Dedifferentiated amniotic fluid mesenchymal stem cell (primary cell): ENCODE measurements around the gene GTPBP3.
A peak's percentile ranks its signal among the peaks of the same experiment; 100 is the strongest.
"Not testable (repeated sequence)": the region's sequence is repeated elsewhere in the genome, so short reads cannot be mapped to it uniquely, and the experiment has no call there.

Experiments
- DNase-seq: peaks from one replicate; pipeline ENCODE4 v3.0.0-alpha.2; 2016; ENCODE audit errors: extremely low spot score

Gene GTPBP3, protein sequence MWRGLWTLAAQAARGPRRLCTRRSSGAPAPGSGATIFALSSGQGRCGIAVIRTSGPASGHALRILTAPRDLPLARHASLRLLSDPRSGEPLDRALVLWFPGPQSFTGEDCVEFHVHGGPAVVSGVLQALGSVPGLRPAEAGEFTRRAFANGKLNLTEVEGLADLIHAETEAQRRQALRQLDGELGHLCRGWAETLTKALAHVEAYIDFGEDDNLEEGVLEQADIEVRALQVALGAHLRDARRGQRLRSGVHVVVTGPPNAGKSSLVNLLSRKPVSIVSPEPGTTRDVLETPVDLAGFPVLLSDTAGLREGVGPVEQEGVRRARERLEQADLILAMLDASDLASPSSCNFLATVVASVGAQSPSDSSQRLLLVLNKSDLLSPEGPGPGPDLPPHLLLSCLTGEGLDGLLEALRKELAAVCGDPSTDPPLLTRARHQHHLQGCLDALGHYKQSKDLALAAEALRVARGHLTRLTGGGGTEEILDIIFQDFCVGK

DNA sequence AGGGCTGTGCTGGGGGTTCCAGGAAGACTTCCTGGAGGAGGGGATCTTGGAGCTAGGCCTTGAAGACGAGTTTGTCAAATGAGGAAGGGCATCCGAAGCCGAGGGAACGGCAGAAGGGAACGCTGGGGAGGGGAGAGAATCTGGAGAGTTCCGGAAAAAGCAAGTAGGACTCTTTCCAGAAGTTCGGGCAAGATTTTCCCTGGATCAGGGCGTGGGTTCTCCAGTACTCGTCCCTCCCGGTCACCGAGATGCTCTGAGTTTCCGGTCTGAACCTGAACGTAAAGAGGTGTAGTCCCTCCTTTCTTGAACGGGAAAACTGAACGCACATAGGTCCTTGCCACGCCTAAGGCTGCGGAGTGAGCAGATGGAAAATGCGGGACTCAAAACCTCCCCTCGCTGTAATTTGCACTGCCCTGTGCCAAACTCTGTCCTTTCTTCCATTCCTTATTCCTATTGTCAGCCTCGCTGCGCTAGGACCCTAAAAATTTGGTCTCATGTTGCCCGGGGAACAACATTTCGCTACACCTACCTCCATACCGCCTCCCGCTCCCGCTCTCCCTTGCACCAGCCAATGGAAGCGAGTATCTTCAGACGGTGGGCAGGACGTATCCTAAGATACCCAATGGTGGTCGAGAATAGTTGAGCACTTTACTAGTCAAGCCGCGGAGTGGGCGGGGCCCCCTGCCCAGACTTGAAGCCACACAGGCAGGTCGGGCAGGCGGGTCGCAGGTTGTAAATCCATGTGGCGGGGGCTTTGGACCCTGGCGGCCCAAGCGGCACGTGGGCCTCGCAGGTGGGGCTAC, at the start of gene GTPBP3:
Gene GTPBP3 (plus strand): TSS at position 682 of the 803 bp plus-strand sequence. CDS start 59 bp downstream, at position 741.
- DNase-seq: peak; percentile 98

DNA sequence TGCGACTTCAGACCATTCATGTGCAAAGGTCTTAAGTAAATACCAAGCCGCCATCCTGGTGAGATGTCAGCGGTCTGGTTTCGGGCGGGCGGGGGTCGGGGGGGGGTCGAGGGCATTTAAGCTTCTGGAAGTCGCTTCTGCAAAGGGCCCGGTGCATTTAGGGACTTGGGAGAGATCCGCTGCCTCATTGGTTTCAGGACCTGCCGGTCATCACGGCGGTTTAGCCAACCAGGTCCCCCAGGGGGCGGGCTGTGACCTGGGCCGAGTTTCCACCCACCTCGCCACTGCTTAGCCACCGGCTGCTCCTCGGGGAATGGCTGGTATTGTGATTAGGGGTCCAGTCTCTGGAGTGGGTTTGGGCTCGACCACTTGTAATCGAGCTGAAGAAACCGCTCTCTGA, 47.9 kb upstream of the GTPBP3 start:
- no peak for DNase-seq

DNA sequence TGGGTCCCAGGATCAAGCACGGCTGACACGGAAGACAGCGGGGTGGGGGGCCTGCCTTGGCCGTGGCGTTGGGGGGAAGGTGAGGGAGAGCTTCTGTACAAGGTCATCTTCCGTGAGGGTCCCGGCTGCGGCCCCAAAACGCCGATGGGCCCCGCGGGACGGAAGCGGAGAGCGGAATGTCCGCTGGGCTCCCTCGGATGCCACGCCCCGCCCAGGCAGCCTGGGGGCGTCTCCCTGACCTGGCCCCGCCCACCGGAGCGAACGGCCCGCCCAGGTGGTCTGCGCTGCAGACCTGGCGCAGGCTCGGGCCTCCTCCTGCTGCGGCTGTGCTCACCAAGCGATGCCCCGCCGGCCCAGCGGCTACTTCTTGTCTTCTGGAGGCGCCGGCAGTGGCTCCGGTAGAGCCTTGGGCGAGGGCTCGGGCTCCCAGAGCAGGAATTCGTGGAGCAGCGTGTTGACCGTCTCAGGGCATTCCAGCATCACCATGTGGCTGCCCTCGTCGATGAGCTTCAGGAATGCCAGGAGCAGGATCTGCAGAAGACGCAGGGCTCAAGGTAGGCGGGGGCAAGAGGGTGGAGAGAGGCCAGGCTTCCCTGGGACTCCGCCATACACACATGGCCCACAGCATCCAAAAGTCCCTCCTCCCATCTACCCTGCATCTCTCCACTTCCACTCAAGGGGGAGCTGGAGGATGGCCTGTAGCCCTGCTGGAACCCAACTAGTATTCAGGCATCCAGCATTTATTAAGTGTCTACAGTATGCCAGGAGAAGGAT, 44.9 kb upstream of the GTPBP3 start:
- peak; percentile 80 for DNase-seq

DNA sequence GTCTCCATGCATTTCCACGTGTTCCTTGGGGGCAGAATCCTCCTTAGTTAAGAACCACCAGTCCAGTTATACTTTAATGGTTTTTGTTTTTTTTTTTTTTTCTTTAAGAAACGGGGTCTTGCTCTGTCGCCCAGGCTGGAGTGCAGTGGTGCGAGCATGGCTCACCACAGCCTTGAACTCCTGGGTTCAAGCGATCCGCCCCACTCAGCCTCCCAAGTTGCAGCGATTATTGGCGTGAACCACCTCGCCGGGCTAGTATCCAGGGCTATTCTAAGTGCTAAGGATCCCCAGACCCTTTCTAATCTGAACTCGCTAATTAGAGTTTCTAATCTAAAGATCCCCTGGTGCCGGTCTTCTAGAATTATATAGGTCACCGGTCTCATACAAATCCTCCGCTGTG, 43.7 kb upstream of the GTPBP3 start:
- DNase-seq: no peak

DNA sequence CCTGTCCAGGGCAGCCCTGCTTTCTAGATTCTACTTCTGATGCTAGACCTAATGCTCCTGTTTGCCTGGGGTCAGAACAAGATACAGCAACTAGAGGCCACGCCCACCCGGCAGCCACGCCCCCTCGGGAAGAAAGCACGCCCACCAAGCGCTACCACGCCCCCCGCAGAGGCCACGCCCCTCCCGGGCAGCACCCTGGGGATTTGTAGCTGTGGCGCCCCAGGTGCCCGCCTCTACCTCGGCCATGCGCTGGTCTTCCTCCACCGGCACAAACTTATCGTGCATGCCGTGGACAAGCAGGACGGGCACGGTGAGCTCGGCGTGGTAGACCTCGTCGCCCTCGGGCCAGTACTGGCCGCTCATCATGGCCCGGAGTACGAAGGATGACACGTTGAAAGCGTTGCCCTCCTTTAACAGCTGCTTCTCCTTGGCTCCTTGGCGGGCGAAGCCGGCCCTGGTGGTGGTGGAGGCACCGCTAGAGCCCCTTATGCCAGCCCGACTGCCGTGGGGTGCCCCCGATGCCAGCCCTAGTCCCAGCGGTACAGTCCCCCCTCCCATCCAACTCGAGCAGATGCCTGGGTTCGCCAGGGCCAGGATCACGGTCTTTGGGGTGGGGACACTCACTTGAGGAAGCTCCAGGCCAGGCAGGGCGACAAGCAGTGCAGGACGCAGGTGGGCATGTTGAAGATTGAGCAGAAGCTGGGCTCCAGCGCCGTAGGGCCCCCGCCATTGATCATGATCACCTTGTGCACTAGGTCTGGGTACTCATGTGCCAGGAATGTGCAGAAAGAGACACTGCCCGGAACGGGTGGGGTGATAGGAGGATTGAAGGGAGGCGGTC, 43.1 kb upstream of the GTPBP3 start:
- no peak for DNase-seq

DNA sequence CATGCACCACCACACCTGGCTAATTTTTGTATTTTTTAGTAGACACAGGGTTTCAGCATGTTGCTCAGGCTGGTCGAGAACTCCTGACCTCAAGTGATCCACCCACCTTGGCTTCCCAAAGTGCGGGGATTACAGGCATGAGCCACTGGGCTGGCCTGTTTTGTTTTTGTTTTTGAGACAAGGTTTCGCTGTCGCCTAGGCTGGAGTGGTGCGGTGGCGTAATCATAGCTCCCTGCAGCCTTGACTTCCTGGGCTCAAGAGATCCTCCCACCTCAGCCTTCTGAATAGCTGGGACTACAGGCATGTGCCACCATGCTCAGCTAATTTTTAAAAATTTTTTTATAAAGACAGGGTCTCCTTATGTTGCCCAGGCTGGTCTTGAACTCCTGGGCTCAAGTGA, 41.8 kb upstream of the GTPBP3 start:
- not testable (repeated sequence) for DNase-seq

DNA sequence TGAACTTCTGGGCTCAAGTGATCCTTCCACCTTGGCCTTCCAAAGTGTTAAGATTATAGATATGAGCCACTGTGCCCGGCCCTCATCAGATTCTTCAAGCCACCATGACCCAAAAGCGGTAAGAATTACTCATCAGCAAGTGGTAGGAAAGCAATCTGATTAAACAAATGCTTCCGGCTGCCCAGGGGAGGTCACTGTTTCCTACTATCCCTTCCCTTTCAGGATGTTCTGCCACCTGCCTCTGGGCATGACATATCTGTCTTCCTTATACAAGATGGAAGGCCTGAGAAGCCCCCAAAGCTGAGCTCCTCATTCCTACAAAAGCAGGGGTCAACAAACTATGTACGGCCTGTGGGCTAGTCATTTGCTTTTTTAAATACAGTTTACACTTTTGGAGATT, 41.1 kb upstream of the GTPBP3 start:
- no peak for DNase-seq

DNA sequence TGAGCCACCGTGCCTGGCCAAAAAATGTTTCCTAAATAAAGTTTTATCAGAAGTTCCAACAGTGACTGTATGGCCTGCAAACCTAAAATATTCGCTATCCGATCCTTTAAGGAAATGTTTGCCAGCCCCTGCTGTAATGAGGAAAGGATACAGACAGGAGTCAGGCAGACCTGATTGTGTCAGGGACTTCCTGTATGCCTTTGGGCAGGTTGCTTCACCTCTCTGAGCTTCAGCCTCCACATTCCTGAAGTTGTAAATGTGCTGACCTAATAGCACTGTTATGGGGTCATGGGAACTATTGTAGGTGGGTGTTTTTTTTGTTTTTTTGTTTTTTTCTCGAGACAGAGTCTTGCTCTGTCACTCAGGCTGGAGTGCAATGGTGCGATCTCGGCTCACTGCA, 40.4 kb upstream of the GTPBP3 start:
- DNase-seq: no peak

DNA sequence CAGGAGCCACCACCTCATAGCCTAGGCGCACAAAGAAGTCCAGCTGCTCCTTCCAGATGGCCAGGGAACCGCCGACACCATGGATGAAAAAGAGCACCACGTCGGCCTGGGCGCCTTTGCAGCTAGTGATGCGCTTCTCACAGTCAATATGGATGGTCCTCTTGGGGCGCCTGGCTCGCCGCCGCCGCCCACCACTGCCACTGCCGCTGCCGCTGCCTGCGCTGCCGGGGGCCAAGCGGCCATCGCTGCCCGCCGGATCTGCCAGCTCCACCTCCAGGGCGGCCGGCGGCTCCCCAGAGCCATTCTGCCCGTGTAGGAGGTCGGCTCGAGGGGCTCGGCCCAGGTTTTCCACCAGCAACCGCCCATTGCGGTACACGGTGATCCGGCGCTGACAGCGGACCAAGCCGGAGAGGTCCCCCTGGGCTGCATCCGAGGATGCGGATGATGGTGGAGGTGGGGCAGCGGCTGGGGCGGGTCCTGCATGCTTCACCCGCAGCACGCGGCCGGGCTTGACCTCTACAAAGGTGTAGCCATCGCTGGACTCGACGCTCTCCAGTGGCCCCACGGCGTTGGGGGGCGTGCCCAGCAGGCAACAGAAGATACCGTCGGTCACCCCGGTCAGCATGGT, 36.2 kb upstream of the GTPBP3 start:
- no peak for DNase-seq

DNA sequence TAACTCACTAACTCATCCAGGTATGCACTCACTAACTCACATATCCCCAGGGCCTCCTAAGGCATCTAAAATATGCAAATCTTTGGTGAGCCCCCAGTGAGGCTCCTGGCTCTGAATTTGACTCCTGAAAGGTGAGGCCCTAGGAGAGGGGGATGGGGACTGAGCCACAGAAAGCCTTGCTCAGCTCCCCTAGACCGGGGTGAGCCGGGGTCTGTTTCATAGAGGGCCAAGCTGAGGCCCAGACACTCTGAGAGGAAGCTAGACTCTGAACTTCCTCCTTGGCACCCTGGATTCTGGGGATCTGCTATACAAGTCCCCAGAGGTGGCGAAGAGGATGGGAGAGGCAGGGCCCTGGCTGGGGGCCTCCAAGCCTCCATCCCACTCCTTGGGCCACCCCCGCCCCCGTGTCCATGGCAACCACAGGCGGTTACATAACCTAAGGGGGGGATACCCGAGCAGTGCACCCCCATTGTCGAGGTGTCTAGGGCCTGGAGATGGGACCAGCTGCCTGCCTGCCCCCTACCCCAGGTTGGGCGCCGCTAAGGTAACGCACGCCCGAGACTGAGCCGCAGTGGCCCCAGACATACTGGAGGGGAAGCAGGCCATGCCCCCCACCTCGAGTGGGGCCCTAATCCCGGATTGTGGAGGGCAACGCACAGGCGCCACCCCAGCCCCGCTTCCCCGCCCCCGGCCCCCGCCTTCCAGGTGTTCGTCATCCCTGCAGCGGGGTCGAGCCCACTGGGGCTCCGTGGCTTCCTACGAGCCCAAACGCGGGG, 34.8 kb upstream of the GTPBP3 start:
- DNase-seq: no peak

DNA sequence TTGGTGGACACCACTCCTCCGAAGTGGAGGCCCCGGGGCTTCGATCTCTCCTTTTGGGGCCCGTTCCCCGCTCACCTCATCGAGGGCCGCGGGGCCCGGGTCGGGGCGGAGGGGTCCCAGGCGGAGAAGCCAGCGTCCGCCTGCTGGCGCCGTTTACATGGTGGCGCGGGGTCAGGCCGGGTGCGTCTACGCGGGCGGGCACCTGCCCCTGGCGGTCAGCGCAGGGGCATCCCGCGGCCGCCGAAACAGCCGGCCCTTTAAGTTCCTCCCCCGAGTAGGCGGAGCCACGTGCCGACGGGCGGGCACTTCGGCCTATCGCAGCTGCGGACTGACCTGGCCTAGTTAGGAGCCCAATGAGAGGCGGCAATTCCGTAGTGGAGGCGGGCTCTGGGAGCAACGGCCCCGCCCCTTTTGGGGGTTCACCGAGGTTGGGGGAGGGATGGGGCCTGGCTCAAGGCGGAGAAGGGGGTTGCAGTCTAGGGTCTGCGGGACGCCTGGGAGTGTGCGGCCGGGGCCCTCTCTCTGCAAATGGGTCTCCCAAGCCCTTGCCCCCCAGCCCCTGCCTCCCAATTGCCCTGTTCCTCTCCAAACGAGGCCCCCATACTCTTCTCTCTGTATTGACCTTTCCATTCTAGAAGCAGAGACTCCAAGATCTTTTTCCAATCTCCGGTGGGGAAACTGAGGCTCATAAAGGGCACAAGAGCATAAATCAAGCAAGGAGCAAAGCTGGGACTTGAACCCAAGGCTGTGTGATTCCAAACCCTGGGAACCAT, 34.0 kb upstream of the GTPBP3 start, which contains the start of gene ABHD8:
Gene ABHD8 (minus strand): TSS at position 259 of the 773 bp plus-strand sequence. CDS start 1,809 bp downstream, outside the sequence.
- DNase-seq: peak; percentile 97

DNA sequence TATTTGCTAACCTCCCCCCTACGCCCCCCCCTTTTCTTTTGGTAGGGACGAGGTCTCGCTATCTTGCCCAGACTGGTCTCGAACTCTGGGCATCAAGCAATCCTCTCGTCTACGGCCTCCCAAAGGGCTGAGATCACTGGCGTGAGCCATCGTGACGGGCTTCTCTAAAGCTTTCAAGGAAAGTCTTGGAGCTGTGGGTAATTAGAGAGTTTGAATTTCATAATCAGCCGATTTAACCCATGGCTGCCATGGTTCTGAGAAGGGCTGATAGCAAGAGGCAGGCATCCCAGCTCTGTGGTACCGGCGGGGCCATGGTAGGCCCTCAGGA, 33.4 kb upstream of the GTPBP3 start:
- no peak for DNase-seq

DNA sequence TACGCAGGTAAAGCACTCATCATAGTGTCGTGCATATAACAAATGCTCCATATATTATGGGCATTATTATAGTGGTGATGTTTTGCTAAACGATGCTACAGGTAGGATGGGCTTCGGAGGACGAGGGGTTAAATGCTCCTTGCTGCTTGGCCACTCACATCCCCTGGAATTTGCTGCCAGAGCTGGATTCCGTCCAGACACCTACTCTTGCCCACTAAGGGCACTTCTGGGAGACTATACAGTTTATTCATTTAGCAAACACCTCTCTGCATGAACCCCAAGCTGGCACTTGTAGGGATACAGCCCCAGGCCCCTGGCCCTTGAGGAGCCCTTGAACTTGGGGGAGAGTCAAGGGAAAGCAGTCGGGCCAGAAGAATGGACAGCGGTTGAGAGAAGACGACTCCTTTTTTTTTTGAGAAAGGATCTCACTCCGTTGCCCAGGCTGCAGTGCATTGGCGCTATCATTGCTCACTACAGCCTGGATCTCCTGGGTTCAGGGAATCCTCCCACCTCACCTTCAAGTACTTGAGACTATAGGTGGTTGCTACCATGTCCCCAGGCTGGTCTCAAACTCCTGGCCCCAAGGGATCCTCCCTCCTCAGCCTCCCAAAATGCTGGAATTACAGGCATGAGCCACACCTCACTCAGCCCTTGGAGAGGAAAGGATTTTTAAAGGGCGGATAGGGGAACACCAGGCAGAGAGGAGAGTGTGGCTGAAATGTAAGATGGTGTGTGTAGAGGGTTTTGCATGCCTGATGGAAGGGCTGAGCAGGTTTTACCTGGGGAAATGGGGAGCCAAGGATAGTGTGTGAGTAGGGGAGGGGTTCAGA, 32.8 kb upstream of the GTPBP3 start:
- no peak for DNase-seq

DNA sequence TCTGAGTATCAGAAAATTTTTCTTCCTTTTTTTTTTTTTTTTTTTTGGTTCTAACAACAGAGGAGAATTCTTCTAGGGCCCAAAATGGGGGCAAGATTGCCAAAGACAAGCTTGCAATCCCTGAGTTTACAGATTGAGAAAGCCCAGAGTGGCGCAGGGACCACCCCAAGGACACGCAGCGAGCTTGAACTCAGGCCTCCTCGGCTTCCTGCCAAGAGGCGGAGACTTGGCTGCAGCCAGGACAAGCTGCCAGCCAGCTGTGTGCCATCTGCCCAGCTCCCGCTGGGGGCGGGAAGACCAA, 32.2 kb upstream of the GTPBP3 start:
- DNase-seq: no peak

DNA sequence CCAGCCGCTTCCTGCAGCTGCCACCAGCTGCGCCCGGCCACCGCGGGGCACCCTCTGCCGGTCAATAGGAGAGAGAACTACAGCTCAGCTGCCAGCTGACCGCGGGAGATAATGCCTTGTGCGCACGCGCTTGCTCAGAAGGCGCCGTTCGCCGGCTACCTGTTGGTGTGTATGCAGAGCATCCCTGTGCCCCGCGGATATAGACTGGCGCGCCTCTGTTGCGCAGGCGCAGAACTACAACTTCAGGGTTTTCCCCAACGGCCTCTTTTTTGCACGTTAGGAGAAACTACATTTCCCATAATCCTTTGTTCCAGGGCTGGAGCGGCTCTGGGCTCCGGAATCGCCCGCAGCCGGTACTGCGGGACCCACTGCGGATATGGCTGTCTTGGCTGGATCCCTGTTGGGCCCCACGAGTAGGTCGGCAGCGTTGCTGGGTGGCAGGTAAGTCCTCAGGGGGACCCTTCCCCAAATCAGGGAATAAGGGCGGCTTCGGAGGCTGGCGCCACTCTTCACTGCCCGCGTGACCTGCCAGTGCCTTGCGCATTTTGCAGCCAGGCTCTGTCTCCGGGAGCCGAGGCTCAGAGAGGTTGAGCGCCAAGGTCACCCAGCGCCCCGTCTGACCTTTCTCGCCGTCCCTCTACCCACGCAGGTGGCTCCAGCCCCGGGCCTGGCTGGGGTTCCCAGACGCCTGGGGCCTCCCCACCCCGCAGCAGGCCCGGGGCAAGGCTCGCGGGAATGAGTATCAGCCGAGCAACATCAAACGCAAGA, 31.7 kb upstream of the GTPBP3 start, which contains the start of gene MRPL34:
Gene MRPL34 (plus strand): TSS at position 356 of the 768 bp plus-strand sequence. CDS start 21 bp downstream, at position 377.
- DNase-seq: peak; percentile 97

DNA sequence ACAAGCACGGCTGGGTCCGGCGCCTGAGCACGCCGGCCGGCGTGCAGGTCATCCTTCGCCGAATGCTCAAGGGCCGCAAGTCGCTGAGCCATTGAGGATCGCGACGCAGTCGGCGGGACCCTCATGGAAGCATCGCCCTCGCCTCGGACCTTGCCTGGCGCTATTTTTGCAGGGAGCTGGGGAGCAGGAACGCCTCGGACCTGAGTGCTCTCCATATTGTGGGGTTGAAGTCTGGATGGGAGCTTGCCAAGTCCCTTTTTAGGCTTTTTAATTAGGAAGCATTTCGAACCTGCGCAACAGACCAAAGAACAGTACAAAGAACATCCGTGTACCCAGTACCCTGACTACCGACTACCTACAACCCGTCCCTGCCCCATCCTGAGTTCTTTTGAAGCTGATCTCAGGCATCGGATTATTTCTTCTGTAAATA, 31.1 kb upstream of the GTPBP3 start:
- DNase-seq: no peak

DNA sequence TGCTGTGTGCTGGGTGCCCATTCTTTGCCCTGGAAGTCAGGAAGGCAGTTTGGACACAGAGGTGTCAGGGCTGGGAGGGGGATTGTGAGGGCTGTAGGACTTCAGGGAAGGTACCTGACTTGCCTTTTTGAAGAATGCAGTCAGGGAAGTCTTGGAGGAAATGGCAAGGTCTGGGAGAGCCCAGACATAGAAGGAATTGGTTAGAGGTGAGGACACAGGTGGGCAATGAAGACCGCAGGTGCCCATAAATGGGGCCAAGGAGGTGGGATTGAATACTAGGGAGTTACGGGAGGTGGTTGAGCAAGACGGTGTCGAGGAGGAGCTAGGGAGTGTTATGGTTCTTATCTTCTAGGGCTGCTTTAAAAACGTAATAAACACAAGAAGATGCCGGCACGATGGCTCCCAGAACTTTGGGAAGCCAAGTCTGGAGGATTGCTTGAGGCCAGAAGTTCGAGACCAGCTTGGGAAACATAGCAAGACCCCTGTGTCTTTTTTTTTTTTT, 29.4 kb upstream of the GTPBP3 start:
- DNase-seq: no peak
